Body of pancreas (tissue), 4 donors: Measurements from ENCODE around the gene GGTA1. TPM values are rescaled to one million over a fixed set of nuclear protein-coding genes. Genes with fewer than 3 reads are reported as not detected.

Source experiments
- ATAC-seq: fragments of 150-250 bp; one replicate; pipeline ENCODE4 v1.9.1; 2016
- DNase-seq, 4 donors: peaks; one replicate each; pipeline ENCODE4 v3.0.0-alpha.2; 2019
- H3K27ac ChIP-seq, 4 donors: fragments of 200-600 bp; sonication (generic); 1 replicate in 3 of 4; 2 replicates in 1 of 4; pipeline versions ENCODE4 v1.5.1 to v1.6.1; 2016 to 2019; ENCODE audit warnings: mild to moderate bottlenecking in 1 of 4, mixed read lengths in 1 of 4, moderate library complexity in 1 of 4
- H3K27me3 ChIP-seq, 2 donors: fragments of 200-600 bp; sonication (generic); one replicate each; pipeline ENCODE4 v1.6.0; 2016; ENCODE audit warnings: mild to moderate bottlenecking in 1 of 2
- H3K36me3 ChIP-seq, 2 donors: fragments of 200-600 bp; sonication (generic); replicated peaks in 1 of 2; 2 replicates each; pipeline ENCODE4 v1.5.1; 2016; ENCODE audit warnings: low read depth in 2 of 2; ENCODE audit not compliant: insufficient read depth in 1 of 2
- H3K4me1 ChIP-seq: fragments of 200-600 bp; sonication (generic); one replicate; pipeline ENCODE4 v1.6.0; 2016
- H3K4me3 ChIP-seq, 2 donors: fragments of 200-600 bp; sonication (generic); 1 replicate in 1 of 2; 2 replicates in 1 of 2; pipeline ENCODE4 v1.5.1; 2016 to 2019
- H3K9me3 ChIP-seq, 3 donors: fragments of 200-600 bp; sonication (generic); 1 replicate in 2 of 3; 2 replicates in 1 of 3; pipeline ENCODE4 v1.5.1; 2016
- CTCF ChIP-seq, 7 experiments: fragments of 450-650 bp in 4 of 7; fragments of 200-600 bp in 3 of 7; sonication (generic) in 3 of 7; IDR thresholded peaks; one replicate each; pipeline ENCODE4 v1.5.1; 2016 to 2019; ENCODE audit warnings: antibody characterized with exemption in 7 of 7
- POLR2A ChIP-seq, 3 donors: fragments of 450-650 bp; IDR thresholded peaks; one replicate each; pipeline ENCODE4 v1.6.1; 2016; ENCODE audit warnings: antibody characterized with exemption in 3 of 3, mild to moderate bottlenecking in 2 of 3
- WGBS, 2 donors: methylation state at CpG; one replicate each; pipeline ENCODE4 v1.1.5; 2017; 5-methylcytosine and 5-hydroxymethylcytosine counted together
- intact Hi-C: fragments of 100-400 bp; cut with DNase I; formaldehyde crosslinking; loops from one replicate; pipeline ENCODE4 v1.15.1; 2023
- total RNA-seq, 2 donors: library from RNA; depleted of rRNA; stranded (reverse); fragments of >200 nt; gene quantifications; one replicate each; pipeline ENCODE4 v1.1.0, GENCODE V29; 2016

GGTA1 gene
- total RNA-seq, 2 donors from 2014 or later, result 2.3 to 2.6 TPM

GRCh38 chr9:121503444-121503843 is 3.8 kb upstream of the GGTA1 start:
- Histone ChIP-seq H3K36me3 (no peaks in the 10 kb centered on the region), H3K27ac (no peak overlapping the region), H3K9me3 (no peaks in the 10 kb centered on the region), H3K27me3 (peaks cover 0 to 6% of the 10 kb centered on the region in 2 donors), H3K4me3 (no peak overlapping the region), H3K4me1 (peaks cover 19% of the 10 kb centered on the region)
- TF ChIP-seq POLR2A (IDR thresholded peaks at IDR 0.05), result no peak
- TF ChIP-seq CTCF (IDR thresholded peaks at IDR 0.05), result no peak
- DNase-seq (peak in 1 of 4 donors; percentile 28), ATAC-seq (no peak)
- 45 to 59% methylated on average over 3 of the region's 3 CpGs for WGBS, 2 donors
- intact Hi-C loops, result no loop called here

- peaks cover 0 to 6% of the 10 kb centered on the region in 2 donors for H3K27me3 ChIP-seq
- peaks cover 26% of the 10 kb centered on the region for H3K4me1 ChIP-seq
- WGBS, 2 donors, result 14 to 24% methylated on average over 7 to 15 of the region's 15 CpGs
- peak overlapping the region in 1 of 2 donors; percentile 16 for H3K4me3 ChIP-seq
- no peak overlapping the region for H3K27ac ChIP-seq
- no peaks in the 10 kb centered on the region for H3K9me3 ChIP-seq
- intact Hi-C loops, result no loop called here
- TF ChIP-seq CTCF (IDR thresholded peaks at IDR 0.05) (no peak), POLR2A (IDR thresholded peaks at IDR 0.05) (no peak)
- no peak for DNase-seq
- no peaks in the 10 kb centered on the region for H3K36me3 ChIP-seq
- ATAC-seq, result no peak
Measured at GRCh38 chr9:121500165-121500478, 478 bp upstream of the GGTA1 start.

GRCh38 chr9:121499177-121499426 is 542 bp downstream of the GGTA1 start:
- Histone ChIP-seq H3K27ac (no peak overlapping the region), H3K4me3 (peak overlapping the region in 1 of 2 donors; percentile 16), H3K4me1 (peaks cover 26% of the 10 kb centered on the region), H3K9me3 (no peaks in the 10 kb centered on the region), H3K27me3 (peaks cover 0 to 6% of the 10 kb centered on the region in 2 donors), H3K36me3 (no peaks in the 10 kb centered on the region)
- intact Hi-C loops, result no loop called here
- WGBS, 2 donors, result 2% methylated on average over 8 of the region's 8 CpGs
- DNase-seq (no peak), ATAC-seq (no peak)
- TF ChIP-seq POLR2A (IDR thresholded peaks at IDR 0.05) (no peak), CTCF (IDR thresholded peaks at IDR 0.05) (no peak)

GRCh38 chr9:121498487-121499176 is 1.0 kb downstream of the GGTA1 start:
- TF ChIP-seq POLR2A (IDR thresholded peaks at IDR 0.05) (no peak), CTCF (IDR thresholded peaks at IDR 0.05) (peak in 1 of 7 experiments; percentile 6)
- peaks cover 0 to 6% of the 10 kb centered on the region in 2 donors for H3K27me3 ChIP-seq
- H3K4me3 ChIP-seq, result no peak overlapping the region
- ATAC-seq (peak; percentile 22), DNase-seq (peak in 3 of 4 donors; percentile 15 to 35 (median 23))
- H3K27ac ChIP-seq, result no peak overlapping the region
- WGBS, 2 donors, result 2% methylated on average over 28 to 29 of the region's 29 CpGs
- intact Hi-C loops, result no loop called here
- peaks cover 26% of the 10 kb centered on the region for H3K4me1 ChIP-seq
- no peaks in the 10 kb centered on the region for H3K36me3 ChIP-seq
- H3K9me3 ChIP-seq, result no peaks in the 10 kb centered on the region

GRCh38 chr9:121498150-121498486 is 1.5 kb downstream of the GGTA1 start:
- Histone ChIP-seq H3K27ac (no peak overlapping the region), H3K4me3 (no peak overlapping the region), H3K27me3 (peaks cover 0 to 6% of the 10 kb centered on the region in 2 donors), H3K4me1 (peaks cover 26% of the 10 kb centered on the region), H3K9me3 (no peaks in the 10 kb centered on the region), H3K36me3 (no peaks in the 10 kb centered on the region)
- ATAC-seq (peak; percentile 68), DNase-seq (peak; percentile 66 to 82 (median 76))
- WGBS, 2 donors, result 0 to 3% methylated on average over 4 of the region's 4 CpGs
- intact Hi-C loops, result no loop called here
- TF ChIP-seq POLR2A (IDR thresholded peaks at IDR 0.05) (no peak), CTCF (IDR thresholded peaks at IDR 0.05) (peak in 6 of 7 experiments; percentile 34 to 66 (median 60))
